SJCRH30 (cell line): ENCODE data around the gene GRM8. TPM values are rescaled to one million over a fixed set of nuclear protein-coding genes. Genes with fewer than 3 reads are reported as not detected.

Source experiments
- DNase-seq, 2 experiments: peaks; one replicate each; pipeline ENCODE4 v3.0.0-alpha.2; 2015 to 2020
- H3K27ac ChIP-seq: fragments of 250-450 bp; sonication (Bioruptor Pico); 2 replicates; pipeline ENCODE4 v1.5.1; 2020; ENCODE audit warnings: mild to moderate bottlenecking, moderate library complexity
- H3K27me3 ChIP-seq: fragments of 250-450 bp; sonication (Bioruptor Pico); 2 replicates; pipeline ENCODE4 v1.5.1; 2020; ENCODE audit warnings: mild to moderate bottlenecking, moderate library complexity
- H3K36me3 ChIP-seq: fragments of 250-450 bp; sonication (Bioruptor Pico); 2 replicates; pipeline ENCODE4 v1.5.1; 2020; ENCODE audit warnings: mild to moderate bottlenecking, moderate library complexity
- H3K4me1 ChIP-seq: fragments of 250-450 bp; sonication (Bioruptor Pico); 2 replicates; pipeline ENCODE4 v1.5.1; 2020; ENCODE audit warnings: mild to moderate bottlenecking, moderate library complexity
- H3K4me3 ChIP-seq: fragments of 250-450 bp; sonication (Bioruptor Pico); 2 replicates; pipeline ENCODE4 v1.5.1; 2020; ENCODE audit warnings: mild to moderate bottlenecking, moderate library complexity
- H3K9me3 ChIP-seq: fragments of 250-450 bp; sonication (Bioruptor Pico); replicated peaks from 2 replicates; pipeline ENCODE4 v1.5.1; 2020; ENCODE audit warnings: mild to moderate bottlenecking, moderate library complexity
- total RNA-seq: library from RNA; depleted of rRNA; stranded (reverse); fragments of >200 nt; shearing (Covaris generic); gene quantifications from 2 replicates; pipeline ENCODE4 v1.2.3, GENCODE V29; 2014

GRM8 gene
- total RNA-seq, 1 experiment from 2014 or later: 0.36 TPM

GRCh38 chr7:126608339-126608776, 644.4 kb downstream of the GRM8 start:
- Histone ChIP-seq H3K36me3 (no peaks in the 10 kb centered on the region), H3K27me3 (no peaks in the 10 kb centered on the region), H3K9me3 (no peaks in the 10 kb centered on the region; the same call in 1 of the 2 replicates), H3K27ac (no peak overlapping the region), H3K4me1 (peaks cover 8% of the 10 kb centered on the region), H3K4me3 (no peak overlapping the region)
- DNase-seq: peak; percentile 24 to 60

GRCh38 chr7:126606331-126606730, 646.4 kb downstream of the GRM8 start:
- H3K27me3 ChIP-seq: no peaks in the 10 kb centered on the region
- no peak for DNase-seq
- peaks cover 8% of the 10 kb centered on the region for H3K4me1 ChIP-seq
- H3K27ac ChIP-seq: no peak overlapping the region
- H3K4me3 ChIP-seq: no peak overlapping the region
- H3K36me3 ChIP-seq: no peaks in the 10 kb centered on the region
- no peaks in the 10 kb centered on the region; the same call in 1 of the 2 replicates for H3K9me3 ChIP-seq

- no peak for DNase-seq
- peaks cover 2% of the 10 kb centered on the region; the same call in 1 of the 2 replicates for H3K9me3 ChIP-seq
- H3K27ac ChIP-seq: no peak overlapping the region
- no peaks in the 10 kb centered on the region for H3K36me3 ChIP-seq
- peaks cover 8% of the 10 kb centered on the region for H3K4me1 ChIP-seq
- H3K4me3 ChIP-seq: no peak overlapping the region
- H3K27me3 ChIP-seq: no peaks in the 10 kb centered on the region
Observed at GRCh38 chr7:126605553-126605952, 647.2 kb downstream of the GRM8 start.

GRCh38 chr7:126605056-126605455, 647.7 kb downstream of the GRM8 start:
- DNase-seq: peak in 1 of 2 experiments; percentile 34
- Histone ChIP-seq H3K4me3 (no peak overlapping the region), H3K27ac (no peak overlapping the region)

GRCh38 chr7:126589068-126589684, 663.6 kb downstream of the GRM8 start:
- peak overlapping the region; percentile 87 for H3K27ac ChIP-seq
- peak; percentile 96 to 97 for DNase-seq
- H3K27me3 ChIP-seq: no peaks in the 10 kb centered on the region
- H3K36me3 ChIP-seq: 0 out of 2 replicates have a peak, but pooled peaks cover 2% of the 10 kb centered on the region
- H3K4me3 ChIP-seq: no peak overlapping the region
- peaks cover 17% of the 10 kb centered on the region for H3K4me1 ChIP-seq
- H3K9me3 ChIP-seq: peaks cover 19% of the 10 kb centered on the region

More at GRCh38 chr7:126605056-126605455, 647.7 kb downstream of the GRM8 start:
- no peaks in the 10 kb centered on the region for H3K36me3 ChIP-seq
- H3K4me1 ChIP-seq: peaks cover 8% of the 10 kb centered on the region
- H3K27me3 ChIP-seq: no peaks in the 10 kb centered on the region
- H3K9me3 ChIP-seq: peaks cover 3% of the 10 kb centered on the region; the same call in 1 of the 2 replicates

- peaks cover 50% of the 10 kb centered on the region for H3K4me1 ChIP-seq
- no peaks in the 10 kb centered on the region for H3K27me3 ChIP-seq
- H3K27ac ChIP-seq: peak overlapping the region; percentile 71
- H3K9me3 ChIP-seq: no peaks in the 10 kb centered on the region
- H3K36me3 ChIP-seq: no peaks in the 10 kb centered on the region
- no peak overlapping the region for H3K4me3 ChIP-seq
- peak; percentile 92 to 97 for DNase-seq
Observed at GRCh38 chr7:126578338-126578737, 674.4 kb downstream of the GRM8 start.

GRCh38 chr7:126574276-126575250, 678.2 kb downstream of the GRM8 start:
- H3K4me3 ChIP-seq: no peak overlapping the region
- peak; percentile 21 to 54 for DNase-seq

GRCh38 chr7:126570845-126571244, 681.9 kb downstream of the GRM8 start:
- Histone ChIP-seq H3K27ac (peak overlapping the region; percentile 73), H3K4me1 (peaks cover 60% of the 10 kb centered on the region), H3K4me3 (no peak overlapping the region), H3K9me3 (0 out of 2 replicates have a peak, but pooled peaks cover 2% of the 10 kb centered on the region), H3K36me3 (no peaks in the 10 kb centered on the region), H3K27me3 (no peaks in the 10 kb centered on the region)
- peak; percentile 40 to 55 for DNase-seq

More at GRCh38 chr7:126574276-126575250, 678.2 kb downstream of the GRM8 start:
- H3K27ac ChIP-seq: peak overlapping the region; percentile 77
- no peaks in the 10 kb centered on the region for H3K27me3 ChIP-seq
- H3K4me1 ChIP-seq: peaks cover 70% of the 10 kb centered on the region
- no peaks in the 10 kb centered on the region for H3K36me3 ChIP-seq
- no peaks in the 10 kb centered on the region for H3K9me3 ChIP-seq

- Histone ChIP-seq H3K27me3 (no peaks in the 10 kb centered on the region), H3K4me3 (no peak overlapping the region), H3K4me1 (peaks cover 46% of the 10 kb centered on the region), H3K27ac (peak overlapping the region; percentile 73), H3K9me3 (0 out of 2 replicates have a peak, but pooled peaks cover 2% of the 10 kb centered on the region), H3K36me3 (no peaks in the 10 kb centered on the region)
- peak; percentile 24 to 61 for DNase-seq
Observed at GRCh38 chr7:126569402-126569801, 683.3 kb downstream of the GRM8 start.

- DNase-seq: no peak
Observed at GRCh38 chr7:126557271-126557670, 695.5 kb downstream of the GRM8 start.

GRCh38 chr7:126541406-126541805, 711.3 kb downstream of the GRM8 start:
- Histone ChIP-seq H3K4me3 (no peak overlapping the region), H3K9me3 (no peaks in the 10 kb centered on the region), H3K27ac (no peak overlapping the region), H3K4me1 (no peaks in the 10 kb centered on the region), H3K36me3 (no peaks in the 10 kb centered on the region), H3K27me3 (no peaks in the 10 kb centered on the region)
- DNase-seq: no peak

More at GRCh38 chr7:126557271-126557670, 695.5 kb downstream of the GRM8 start:
- Histone ChIP-seq H3K9me3 (no peaks in the 10 kb centered on the region), H3K4me1 (peaks cover 5% of the 10 kb centered on the region; the same call in 1 of the 2 replicates), H3K36me3 (no peaks in the 10 kb centered on the region), H3K27me3 (no peaks in the 10 kb centered on the region), H3K27ac (no peak overlapping the region), H3K4me3 (no peak overlapping the region)

GRCh38 chr7:126535176-126535575, 717.6 kb downstream of the GRM8 start:
- H3K4me1 ChIP-seq: no peaks in the 10 kb centered on the region
- no peaks in the 10 kb centered on the region for H3K36me3 ChIP-seq
- no peak for DNase-seq
- H3K27me3 ChIP-seq: no peaks in the 10 kb centered on the region
- H3K27ac ChIP-seq: no peak overlapping the region
- H3K9me3 ChIP-seq: no peaks in the 10 kb centered on the region
- H3K4me3 ChIP-seq: no peak overlapping the region

- Histone ChIP-seq H3K27ac (no peak overlapping the region), H3K4me3 (no peak overlapping the region), H3K9me3 (no peaks in the 10 kb centered on the region), H3K27me3 (no peaks in the 10 kb centered on the region), H3K4me1 (no peaks in the 10 kb centered on the region), H3K36me3 (no peaks in the 10 kb centered on the region)
- DNase-seq: no peak
Observed at GRCh38 chr7:126533715-126534114, 719.0 kb downstream of the GRM8 start.

- no peaks in the 10 kb centered on the region for H3K36me3 ChIP-seq
- H3K4me3 ChIP-seq: no peak overlapping the region
- no peaks in the 10 kb centered on the region for H3K27me3 ChIP-seq
- DNase-seq: no peak
- no peaks in the 10 kb centered on the region for H3K9me3 ChIP-seq
- H3K27ac ChIP-seq: no peak overlapping the region
- H3K4me1 ChIP-seq: no peaks in the 10 kb centered on the region
Observed at GRCh38 chr7:126529833-126530232, 722.9 kb downstream of the GRM8 start.

GRCh38 chr7:126529254-126529653, 723.5 kb downstream of the GRM8 start:
- Histone ChIP-seq H3K4me1 (no peaks in the 10 kb centered on the region), H3K36me3 (no peaks in the 10 kb centered on the region), H3K4me3 (no peak overlapping the region), H3K9me3 (no peaks in the 10 kb centered on the region), H3K27ac (no peak overlapping the region), H3K27me3 (no peaks in the 10 kb centered on the region)
- no peak for DNase-seq
